HG03108 (cell line): ENCODE data around the gene TUBG1.

Experiments used
- ATAC-seq: cut with Tn5 transposase; IDR thresholded peaks from one replicate; pipeline ENCODE4 v1.9.1; 2021; ENCODE audit warnings: moderate library complexity; ENCODE audit not compliant: unreplicated experiment

TUBG1 gene

GRCh38 chr17:42578282-42578869 is 31.1 kb upstream of the TUBG1 start:
- ATAC-seq, result peak; percentile 36

- ATAC-seq, result no peak
These were observed 29.5 kb upstream of the TUBG1 start for GRCh38 chr17:42579794-42580551.

- ATAC-seq, result no peak
These were observed 27.7 kb upstream of the TUBG1 start for GRCh38 chr17:42581744-42582270.

- no peak for ATAC-seq
These were observed 24.6 kb upstream of the TUBG1 start for GRCh38 chr17:42584880-42585279.

- ATAC-seq, result no peak
These were observed 24.1 kb upstream of the TUBG1 start for GRCh38 chr17:42585353-42585752.

- ATAC-seq, result peak; percentile 49
These were observed 22.8 kb upstream of the TUBG1 start for GRCh38 chr17:42586514-42587230.

- ATAC-seq, result no peak
These were observed 18.6 kb upstream of the TUBG1 start for GRCh38 chr17:42590886-42591285.

GRCh38 chr17:42591411-42591810 is 18.1 kb upstream of the TUBG1 start:
- no peak for ATAC-seq

- ATAC-seq, result no peak
These were observed 13.1 kb upstream of the TUBG1 start for GRCh38 chr17:42596386-42596785.

GRCh38 chr17:42598905-42599304 is 10.6 kb upstream of the TUBG1 start:
- ATAC-seq, result no peak

- ATAC-seq, result no peak
These were observed 6.2 kb upstream of the TUBG1 start for GRCh38 chr17:42603318-42603717.

- no peak for ATAC-seq
These were observed 1.7 kb upstream of the TUBG1 start for GRCh38 chr17:42607769-42608168.

- ATAC-seq, result peak; percentile 2
These were observed 940 bp upstream of the TUBG1 start for GRCh38 chr17:42608305-42609181.

- ATAC-seq, result peak; percentile 1
These were observed 625 bp downstream of the TUBG1 start for GRCh38 chr17:42609814-42610801.

GRCh38 chr17:42612013-42612412 is 2.5 kb downstream of the TUBG1 start:
- no peak for ATAC-seq

GRCh38 chr17:42613699-42614295 is 4.3 kb downstream of the TUBG1 start:
- ATAC-seq, result no peak

GRCh38 chr17:42617956-42618431 is 8.5 kb downstream of the TUBG1 start:
- no peak for ATAC-seq

GRCh38 chr17:42618442-42619150 is 9.1 kb downstream of the TUBG1 start:
- ATAC-seq, result peak; percentile 78
